AG09319 (cell line): Measurements from ENCODE around the gene FAM53C.

Source experiments
- DNase-seq: peaks from one replicate; pipeline ENCODE4 v3.0.0-alpha.2; 2010; ENCODE audit warnings: low read depth; ENCODE audit errors: extremely low read depth
- CTCF ChIP-seq: IDR thresholded peaks from 2 replicates; pipeline ENCODE4 v1.5.1; 2011; ENCODE audit warnings: low read depth, mild to moderate bottlenecking, inconsistent platforms, low read length, moderate library complexity

FAM53C gene

GRCh38 chr5:138330813-138331448 is 7.1 kb upstream of the FAM53C start:
- DNase-seq = no peak
- no peak for TF ChIP-seq CTCF

GRCh38 chr5:138331449-138332368 is 6.4 kb upstream of the FAM53C start, which contains the start of gene CDC25C:
TSS of gene CDC25C (minus strand) at chr5:138331804. CDS start at chr5:138331180, 624 bp downstream.
- peak; percentile 99 for DNase-seq
- no peak for TF ChIP-seq CTCF

DNA sequence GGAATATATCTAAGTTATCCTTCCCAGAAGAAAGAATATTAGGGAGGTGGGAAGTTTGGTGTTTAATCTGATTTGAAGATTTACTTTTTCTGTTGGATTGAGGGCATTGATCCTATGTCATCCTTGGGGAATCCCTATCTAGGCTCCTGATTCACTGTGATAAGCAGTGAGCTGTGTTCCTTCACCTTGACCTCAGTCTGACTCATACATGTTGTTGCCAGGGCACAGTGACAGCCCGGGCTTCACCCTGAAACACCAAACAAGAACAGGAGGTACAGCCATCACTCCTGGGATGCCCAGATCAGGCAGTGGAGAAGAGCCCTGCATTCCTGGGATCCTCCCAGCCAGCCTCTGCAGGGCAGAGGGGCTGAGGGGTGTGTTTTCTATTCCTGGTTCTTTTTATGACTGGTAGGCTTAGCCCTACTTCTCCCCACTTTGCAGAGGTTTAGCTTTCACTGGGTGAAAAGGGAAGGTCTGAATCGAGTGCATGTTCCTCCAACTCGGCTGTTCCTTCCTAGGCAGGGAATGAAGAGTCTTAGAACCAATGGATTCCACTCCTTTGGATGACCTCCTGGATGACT is 3.1 kb upstream of the FAM53C start:
- no peak for TF ChIP-seq CTCF
- DNase-seq = no peak

DNA sequence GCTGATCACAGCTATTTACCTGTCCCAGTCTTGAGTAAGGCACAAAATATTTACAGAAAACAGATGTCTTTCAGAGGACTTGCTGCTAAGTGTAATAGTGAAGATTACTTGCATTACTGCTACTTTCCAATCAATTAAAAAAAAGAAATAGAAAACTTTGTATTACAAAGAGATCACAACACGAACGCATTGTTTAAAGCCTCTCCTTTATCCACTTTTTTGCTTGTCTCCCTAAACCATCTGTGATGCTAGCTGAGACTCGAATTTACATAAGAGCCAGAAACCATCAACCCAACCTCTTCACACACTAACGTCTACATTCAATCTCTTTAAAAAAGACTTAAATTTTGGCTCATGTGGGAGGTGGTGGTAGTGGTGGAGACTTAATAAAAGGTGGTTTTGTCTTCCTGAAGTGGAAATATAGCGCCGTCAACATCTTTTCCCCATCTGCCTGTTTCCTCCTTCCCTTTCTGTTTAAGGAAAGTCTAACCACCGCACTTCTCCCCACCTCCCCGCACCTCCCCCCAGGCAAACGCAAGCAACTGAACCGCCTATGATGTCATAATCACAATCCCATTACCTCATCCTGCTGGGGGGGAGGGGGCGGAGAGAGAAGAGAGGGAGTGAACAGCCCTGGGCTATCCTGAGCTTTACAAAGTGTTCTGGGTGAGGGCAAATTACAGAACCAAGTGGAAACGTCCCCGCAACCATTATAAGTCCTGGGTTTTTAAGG is 948 bp upstream of the FAM53C start:
- DNase-seq = peak; percentile 48
- TF ChIP-seq CTCF = no peak

DNA sequence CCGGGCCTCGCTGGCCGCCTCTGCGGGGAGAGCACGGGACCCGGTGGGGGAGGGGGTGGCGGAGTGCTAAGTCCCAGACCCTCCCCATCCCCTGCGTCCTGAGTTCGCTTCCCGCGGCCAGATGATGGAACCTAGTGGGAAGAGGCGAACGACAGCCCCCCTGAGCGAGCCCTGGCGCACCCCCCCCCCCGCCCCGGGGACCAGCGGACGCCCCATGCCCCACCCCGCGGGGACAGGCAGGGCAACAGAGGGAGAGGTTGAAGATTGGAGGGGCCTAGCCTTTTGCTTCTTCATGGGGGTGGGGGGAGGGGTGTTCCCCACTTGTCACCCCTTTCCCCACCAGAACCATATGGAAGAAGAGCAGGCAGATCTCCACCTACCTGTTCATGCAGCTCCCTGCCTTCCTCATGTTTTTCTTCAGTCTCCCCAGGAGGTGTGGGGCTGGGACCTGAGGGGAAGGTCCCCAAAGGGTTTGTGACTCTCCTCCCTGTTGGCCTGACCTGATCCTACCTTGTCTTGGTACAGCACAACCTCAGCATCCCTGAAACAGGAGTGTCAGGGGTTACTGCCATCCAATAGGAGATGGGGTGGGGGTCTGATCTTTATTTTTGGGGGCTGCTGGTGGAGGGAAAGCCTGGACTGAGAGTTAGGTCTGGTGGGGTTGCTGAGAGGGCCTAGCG is 485 bp downstream of the FAM53C start:
- TF ChIP-seq CTCF = no peak

GRCh38 chr5:138339091-138339456 is 1.0 kb downstream of the FAM53C start:
- TF ChIP-seq CTCF = no peak
- DNase-seq = no peak

More for the DNA sequence above, 485 bp downstream of the FAM53C start:
- no peak for DNase-seq
